ENCODE measurements around the gene PTPRG.

The PTPRG gene

DNA sequence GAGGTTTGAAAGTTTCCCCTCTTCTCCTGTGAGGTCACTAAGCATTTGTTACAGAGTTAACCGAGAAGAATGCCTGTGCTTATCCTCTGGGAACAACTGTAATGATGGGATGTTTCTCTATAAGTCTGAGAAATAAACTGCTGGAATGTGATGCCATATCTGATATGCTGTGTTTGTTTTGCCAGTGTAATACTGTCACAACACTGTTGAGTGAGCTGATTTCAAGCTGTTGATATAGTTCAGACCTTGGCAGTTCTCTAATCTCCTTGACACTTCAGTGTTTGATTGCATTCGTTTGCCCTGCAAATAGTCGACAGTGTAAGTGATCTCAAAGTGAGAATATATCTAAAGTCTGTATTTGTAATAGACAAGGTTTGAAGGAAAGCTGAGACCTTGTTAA, 73.3 kb downstream of the PTPRG start:
- Histone ChIP-seq H3K36me3 (0 out of 22 replicates have a peak, but pooled peaks cover 0 to 3% (median 0%) of the 10 kb centered on the region in 11 experiments), H3K4me1 (peaks cover 10 to 28% (median 16%) of the 10 kb centered on the region in 10 experiments), H3K9ac (no peak overlapping the region), H3K4me2 (no peak overlapping the region), H3K27me3 (no peaks in the 10 kb centered on the region), H3K9me3 (replicated peaks in 1 of 11) (peaks cover 0 to 5% (median 0%) of the 10 kb centered on the region in 11 experiments; a peak in 1 of 22 replicates), H4K20me1 (peaks cover 0 to 9% (median 0%) of the 10 kb centered on the region in 11 experiments; a peak in 4 of 22 replicates), H3K27ac (no peak overlapping the region), H3K4me3 (no peak overlapping the region)
- no peak for TF ChIP-seq Cebpa-rat (IDR thresholded peaks at IDR 0.05)

DNA sequence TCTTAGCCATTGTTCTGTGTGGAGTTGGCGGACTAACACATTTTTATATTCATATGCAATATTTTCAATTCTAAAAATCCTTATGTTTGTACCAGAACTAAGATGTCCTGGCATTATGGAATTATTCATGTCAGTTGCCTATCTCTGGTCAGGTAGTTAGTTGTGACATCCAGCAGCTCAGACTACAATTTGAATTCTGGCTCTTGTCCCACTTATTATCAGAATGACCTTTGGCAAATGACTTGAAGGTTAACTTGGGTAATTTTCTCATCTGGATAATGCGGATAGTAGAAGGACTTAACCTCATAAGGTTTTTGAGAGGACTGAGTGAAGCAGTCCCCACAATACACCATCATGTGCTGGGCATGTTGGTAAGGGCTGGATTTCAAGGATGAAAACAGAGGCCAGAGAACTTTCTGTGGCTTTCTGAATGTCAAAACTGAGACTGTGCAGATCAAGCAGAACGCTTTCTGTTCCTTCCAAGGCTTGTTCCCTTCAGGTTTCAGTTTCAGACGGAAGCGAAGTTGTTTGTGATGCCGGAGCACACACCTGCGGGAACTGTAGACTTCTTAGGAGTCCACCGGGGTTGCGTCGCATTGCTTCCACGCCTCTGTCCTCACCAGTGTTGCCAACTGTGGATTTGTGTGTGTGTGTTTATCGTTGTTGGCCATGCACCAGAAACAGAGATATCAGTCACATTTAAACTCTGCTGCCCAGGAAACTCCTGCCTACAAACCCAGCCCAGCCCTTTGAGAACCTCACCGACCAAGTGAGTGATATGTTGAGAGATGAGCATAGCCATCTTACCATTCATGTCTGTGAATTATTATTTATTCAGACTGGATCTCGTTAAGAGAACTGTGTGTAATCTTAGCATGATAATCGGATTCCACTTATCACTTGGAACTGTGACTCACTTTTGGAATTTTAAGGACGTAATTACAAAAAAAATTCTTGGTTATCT, 76.0 kb downstream of the PTPRG start:
- H4K20me1 ChIP-seq, result peaks cover 0 to 20% (median 0%) of the 10 kb centered on the region in 11 experiments; a peak in 4 of 22 replicates
- 0 out of 20 replicates have a peak overlapping the region, but pooled peaks of 1 of the 10 experiments have one; percentile 7 for H3K4me3 ChIP-seq
- H3K9me3 ChIP-seq (replicated peaks in 1 of 11), result peaks cover 0 to 5% (median 0%) of the 10 kb centered on the region in 11 experiments; a peak in 1 of 22 replicates
- H3K36me3 ChIP-seq, result peaks cover 0 to 3% (median 0%) of the 10 kb centered on the region in 11 experiments; a peak in 1 of 22 replicates
- peak overlapping the region in 3 of 11 experiments; percentile 2 to 25 (median 13); a peak in 4 of 22 replicates for H3K9ac ChIP-seq
- H3K4me2 ChIP-seq, result peak overlapping the region; percentile 47 to 78 (median 59)
- H3K4me1 ChIP-seq, result peaks cover 10 to 18% (median 15%) of the 10 kb centered on the region in 10 experiments
- no peaks in the 10 kb centered on the region for H3K27me3 ChIP-seq
- peak overlapping the region in 6 of 11 experiments; percentile 18 to 42 (median 32); a peak in 7 of 22 replicates for H3K27ac ChIP-seq
- no peak for TF ChIP-seq Cebpa-rat (IDR thresholded peaks at IDR 0.05)

- Histone ChIP-seq H4K20me1 (peaks cover 0 to 20% (median 0%) of the 10 kb centered on the region in 11 experiments; a peak in 4 of 22 replicates), H3K4me2 (no peak overlapping the region), H3K27me3 (no peaks in the 10 kb centered on the region), H3K4me3 (no peak overlapping the region), H3K36me3 (peaks cover 0 to 5% (median 0%) of the 10 kb centered on the region in 11 experiments; a peak in 1 of 22 replicates), H3K9ac (no peak overlapping the region), H3K4me1 (peaks cover 10 to 18% (median 15%) of the 10 kb centered on the region in 10 experiments), H3K9me3 (replicated peaks in 1 of 11) (peaks cover 0 to 5% (median 0%) of the 10 kb centered on the region in 11 experiments; a peak in 2 of 22 replicates), H3K27ac (no peak overlapping the region)
- TF ChIP-seq Cebpa-rat (IDR thresholded peaks at IDR 0.05), result no peak
These were observed 77.4 kb downstream of the PTPRG start for GRCh38 chr3:61638741-61639140.

DNA sequence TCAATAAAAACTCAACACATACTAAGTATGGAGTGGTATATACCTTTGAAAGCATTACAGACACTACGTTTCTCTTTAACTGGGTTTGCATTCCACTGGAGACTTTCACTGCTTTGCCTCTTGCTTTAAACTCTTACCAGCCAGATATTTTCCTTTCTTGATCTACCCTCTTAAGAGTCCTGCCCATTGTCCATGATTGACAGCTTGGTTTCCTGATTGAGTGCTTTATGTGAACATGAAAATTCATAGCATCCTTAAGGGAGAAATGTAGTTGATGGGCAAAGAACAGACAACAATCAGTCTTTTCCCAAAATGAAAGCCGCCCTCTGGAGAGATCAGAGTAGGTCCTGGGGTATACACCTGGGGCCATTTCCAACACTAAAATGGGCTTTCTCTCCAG, 78.6 kb downstream of the PTPRG start:
- no peak overlapping the region for H3K4me2 ChIP-seq

GRCh38 chr3:61645148-61645547, 83.8 kb downstream of the PTPRG start:
- TF ChIP-seq Cebpa-rat (IDR thresholded peaks at IDR 0.05), result no peak
- Histone ChIP-seq H3K9ac (no peak overlapping the region), H4K20me1 (peaks cover 0 to 23% (median 2%) of the 10 kb centered on the region in 11 experiments; a peak in 5 of 22 replicates), H3K27ac (no peak overlapping the region), H3K4me3 (no peak overlapping the region), H3K36me3 (peaks cover 0 to 19% (median 0%) of the 10 kb centered on the region in 11 experiments; a peak in 5 of 22 replicates), H3K4me2 (no peak overlapping the region), H3K27me3 (no peaks in the 10 kb centered on the region), H3K9me3 (replicated peaks in 1 of 11) (peaks cover 12 to 31% (median 16%) of the 10 kb centered on the region in 11 experiments), H3K4me1 (peaks cover 0 to 8% (median 0%) of the 10 kb centered on the region in 10 experiments; a peak in 2 of 20 replicates)

More for the DNA sequence above, 78.6 kb downstream of the PTPRG start:
- H3K9ac ChIP-seq, result no peak overlapping the region
- no peak for TF ChIP-seq Cebpa-rat (IDR thresholded peaks at IDR 0.05)
- H3K27me3 ChIP-seq, result no peaks in the 10 kb centered on the region
- H4K20me1 ChIP-seq, result peaks cover 0 to 20% (median 0%) of the 10 kb centered on the region in 11 experiments; a peak in 4 of 22 replicates
- H3K4me1 ChIP-seq, result peaks cover 10 to 18% (median 15%) of the 10 kb centered on the region in 10 experiments
- H3K27ac ChIP-seq, result no peak overlapping the region
- H3K4me3 ChIP-seq, result no peak overlapping the region
- peaks cover under 1 to 17% (median 9%) of the 10 kb centered on the region in 11 experiments; a peak in 20 of 22 replicates for H3K9me3 ChIP-seq (replicated peaks in 1 of 11)
- peaks cover 0 to 13% (median 0%) of the 10 kb centered on the region in 11 experiments; a peak in 2 of 22 replicates for H3K36me3 ChIP-seq

GRCh38 chr3:61646360-61646759, 85.0 kb downstream of the PTPRG start:
- Histone ChIP-seq H3K4me1 (peaks cover 0 to 8% (median 0%) of the 10 kb centered on the region in 10 experiments; a peak in 2 of 20 replicates), H3K36me3 (peaks cover 0 to 19% (median 0%) of the 10 kb centered on the region in 11 experiments; a peak in 5 of 22 replicates), H3K27ac (no peak overlapping the region), H3K9ac (no peak overlapping the region), H3K4me3 (no peak overlapping the region), H3K4me2 (no peak overlapping the region), H4K20me1 (peaks cover 0 to 19% (median 0%) of the 10 kb centered on the region in 11 experiments; a peak in 5 of 22 replicates), H3K27me3 (no peaks in the 10 kb centered on the region), H3K9me3 (replicated peaks in 1 of 11) (peaks cover 12 to 31% (median 16%) of the 10 kb centered on the region in 11 experiments)
- no peak for TF ChIP-seq Cebpa-rat (IDR thresholded peaks at IDR 0.05)

GRCh38 chr3:61646851-61647525, 85.6 kb downstream of the PTPRG start:
- H3K9me3 ChIP-seq (replicated peaks in 1 of 11), result peaks cover 12 to 31% (median 16%) of the 10 kb centered on the region in 11 experiments
- no peak overlapping the region for H3K27ac ChIP-seq
- H3K4me3 ChIP-seq, result no peak overlapping the region
- H3K4me2 ChIP-seq, result no peak overlapping the region
- no peak overlapping the region for H3K9ac ChIP-seq
- H4K20me1 ChIP-seq, result peaks cover 0 to 14% (median 0%) of the 10 kb centered on the region in 11 experiments; a peak in 5 of 22 replicates
- peaks cover 0 to 19% (median 0%) of the 10 kb centered on the region in 11 experiments; a peak in 5 of 22 replicates for H3K36me3 ChIP-seq
- no peaks in the 10 kb centered on the region for H3K27me3 ChIP-seq
- H3K4me1 ChIP-seq, result peaks cover 0 to 8% (median 0%) of the 10 kb centered on the region in 10 experiments; a peak in 2 of 20 replicates
- no peak for TF ChIP-seq Cebpa-rat (IDR thresholded peaks at IDR 0.05)

GRCh38 chr3:61648481-61648880, 87.1 kb downstream of the PTPRG start:
- no peak overlapping the region for H3K4me3 ChIP-seq
- no peak for TF ChIP-seq Cebpa-rat (IDR thresholded peaks at IDR 0.05)
- H3K9ac ChIP-seq, result no peak overlapping the region
- H3K27me3 ChIP-seq, result no peaks in the 10 kb centered on the region
- peaks cover 0 to 16% (median 0%) of the 10 kb centered on the region in 11 experiments; a peak in 5 of 22 replicates for H3K36me3 ChIP-seq
- H4K20me1 ChIP-seq, result peaks cover 0 to 22% (median 0%) of the 10 kb centered on the region in 11 experiments; a peak in 3 of 22 replicates
- H3K4me2 ChIP-seq, result no peak overlapping the region
- peaks cover 0 to 12% (median 0%) of the 10 kb centered on the region in 10 experiments; a peak in 4 of 20 replicates for H3K4me1 ChIP-seq
- H3K9me3 ChIP-seq (replicated peaks in 1 of 11), result peaks cover 12 to 29% (median 16%) of the 10 kb centered on the region in 11 experiments
- H3K27ac ChIP-seq, result no peak overlapping the region

Data from BLaER1 treated with 17β-estradiol and CSF1 and Interleukin-3, amounts not matched to agents 10 nM and 100 nM (cell line).